ENCODE data around the gene B4GALNT1.

- TF ChIP-seq, protein P1, sequence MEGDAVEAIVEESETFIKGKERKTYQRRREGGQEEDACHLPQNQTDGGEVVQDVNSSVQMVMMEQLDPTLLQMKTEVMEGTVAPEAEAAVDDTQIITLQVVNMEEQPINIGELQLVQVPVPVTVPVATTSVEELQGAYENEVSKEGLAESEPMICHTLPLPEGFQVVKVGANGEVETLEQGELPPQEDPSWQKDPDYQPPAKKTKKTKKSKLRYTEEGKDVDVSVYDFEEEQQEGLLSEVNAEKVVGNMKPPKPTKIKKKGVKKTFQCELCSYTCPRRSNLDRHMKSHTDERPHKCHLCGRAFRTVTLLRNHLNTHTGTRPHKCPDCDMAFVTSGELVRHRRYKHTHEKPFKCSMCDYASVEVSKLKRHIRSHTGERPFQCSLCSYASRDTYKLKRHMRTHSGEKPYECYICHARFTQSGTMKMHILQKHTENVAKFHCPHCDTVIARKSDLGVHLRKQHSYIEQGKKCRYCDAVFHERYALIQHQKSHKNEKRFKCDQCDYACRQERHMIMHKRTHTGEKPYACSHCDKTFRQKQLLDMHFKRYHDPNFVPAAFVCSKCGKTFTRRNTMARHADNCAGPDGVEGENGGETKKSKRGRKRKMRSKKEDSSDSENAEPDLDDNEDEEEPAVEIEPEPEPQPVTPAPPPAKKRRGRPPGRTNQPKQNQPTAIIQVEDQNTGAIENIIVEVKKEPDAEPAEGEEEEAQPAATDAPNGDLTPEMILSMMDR (IDR thresholded peaks at IDR 0.05) = no peak
- TF ChIP-seq POLR2A (IDR thresholded peaks at IDR 0.05) = no peak
Observed at GRCh38 chr12:57674691-57675090, 41.7 kb upstream of the B4GALNT1 start.
